ENCODE results near the gene JPH4.

DNA sequence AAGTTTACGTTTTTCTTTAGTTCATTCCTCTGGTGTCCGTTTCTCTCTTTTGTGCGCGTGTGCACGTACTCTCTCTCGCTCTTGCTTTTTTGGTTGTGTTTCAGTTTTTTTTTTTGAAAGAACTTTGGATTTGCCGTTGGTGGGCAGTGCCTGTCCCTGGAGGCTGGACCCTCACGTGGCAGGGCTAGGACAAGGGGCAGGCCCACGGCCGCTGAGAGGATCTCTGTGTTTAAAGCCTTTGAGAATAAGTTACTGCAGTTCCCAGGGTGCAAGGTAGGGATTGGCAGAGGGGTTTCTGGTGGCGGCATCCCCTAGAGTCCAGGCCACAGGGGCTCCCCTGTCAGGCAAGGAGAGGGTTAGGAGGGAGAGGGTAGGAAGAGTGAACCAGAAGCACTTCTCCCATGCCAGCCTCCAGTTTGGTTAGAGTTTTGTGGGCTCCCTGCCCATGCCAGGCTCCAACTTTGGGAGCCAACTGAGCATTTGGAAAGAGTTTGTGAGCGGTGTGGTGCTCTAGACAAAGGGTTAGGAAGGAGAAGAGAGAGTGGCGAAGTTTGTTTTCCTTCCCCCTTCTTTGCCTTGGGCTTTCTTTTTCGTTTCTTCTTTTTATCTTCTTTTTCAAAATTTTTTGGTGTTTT is 57.6 kb downstream of the JPH4 start:
- TF ChIP-seq CTCF (conservative IDR thresholded peaks at IDR 0.05 in 1 of 2, IDR thresholded peaks at IDR 0.05 in 1 of 2; ENCODE audit: low read depth in 1 of 2, low read length in 2 of 2) (no peak), EZH2 (IDR thresholded peaks at IDR 0.05; ENCODE audit: low read length, missing control alignments) (no peak)
